AG04450 (cell line): ENCODE data around the gene A1BG. TPM values are rescaled to one million over a fixed set of nuclear protein-coding genes. Genes with fewer than 3 reads are reported as not detected.

ENCODE experiments used
- CTCF ChIA-PET: fragments of 300-600, 350-600 bp; formaldehyde crosslinking; extraction: SDS; loops from one replicate; lab custom pipeline; 2022; ENCODE audit warnings: antibody characterized with exemption, inconsistent platforms; lab: Charles Lee
- POLR2A ChIA-PET: fragments of 350-600 bp; formaldehyde crosslinking; extraction: SDS; loops from one replicate; lab custom pipeline; 2021; ENCODE audit warnings: antibody characterized with exemption, inconsistent platforms; lab: Yijun Ruan, JAX
- DNase-seq: peaks from one replicate; pipeline ENCODE4 v3.0.0-alpha.2; 2011; ENCODE audit warnings: low read depth, low spot score
- H3K27ac ChIP-seq: one replicate; pipeline ENCODE4 v1.5.1; 2012; ENCODE audit warnings: low read depth, low read length, control low read depth
- H3K27me3 ChIP-seq: one replicate; pipeline ENCODE4 v1.6.0; 2012; ENCODE audit warnings: low read length; ENCODE audit not compliant: control insufficient read depth, insufficient read depth
- H3K4me3 ChIP-seq: 2 replicates; pipeline ENCODE4 v1.5.1; 2011; ENCODE audit warnings: mild to moderate bottlenecking, low read depth, low read length, control low read depth
- H3K9me3 ChIP-seq: 2 replicates; pipeline ENCODE4 v1.5.1; 2012; ENCODE audit warnings: low read length; ENCODE audit not compliant: control insufficient read depth, insufficient read depth
- polyA plus RNA-seq: library from polyadenylated mRNA; depleted of rRNA; stranded (reverse); fragments of >200 nt; gene quantifications from 2 replicates; pipeline ENCODE4 v1.2.3, GENCODE V29; 2011
- TF ChIP-seq, protein P1 (sequence below): IDR thresholded peaks from 2 replicates; pipeline ENCODE4 v1.5.1; 2011; ENCODE audit warnings: low read depth, low read length, control low read depth, inconsistent platforms

Gene A1BG
- polyA plus RNA-seq, 1 experiment = 7.5 TPM

DNA sequence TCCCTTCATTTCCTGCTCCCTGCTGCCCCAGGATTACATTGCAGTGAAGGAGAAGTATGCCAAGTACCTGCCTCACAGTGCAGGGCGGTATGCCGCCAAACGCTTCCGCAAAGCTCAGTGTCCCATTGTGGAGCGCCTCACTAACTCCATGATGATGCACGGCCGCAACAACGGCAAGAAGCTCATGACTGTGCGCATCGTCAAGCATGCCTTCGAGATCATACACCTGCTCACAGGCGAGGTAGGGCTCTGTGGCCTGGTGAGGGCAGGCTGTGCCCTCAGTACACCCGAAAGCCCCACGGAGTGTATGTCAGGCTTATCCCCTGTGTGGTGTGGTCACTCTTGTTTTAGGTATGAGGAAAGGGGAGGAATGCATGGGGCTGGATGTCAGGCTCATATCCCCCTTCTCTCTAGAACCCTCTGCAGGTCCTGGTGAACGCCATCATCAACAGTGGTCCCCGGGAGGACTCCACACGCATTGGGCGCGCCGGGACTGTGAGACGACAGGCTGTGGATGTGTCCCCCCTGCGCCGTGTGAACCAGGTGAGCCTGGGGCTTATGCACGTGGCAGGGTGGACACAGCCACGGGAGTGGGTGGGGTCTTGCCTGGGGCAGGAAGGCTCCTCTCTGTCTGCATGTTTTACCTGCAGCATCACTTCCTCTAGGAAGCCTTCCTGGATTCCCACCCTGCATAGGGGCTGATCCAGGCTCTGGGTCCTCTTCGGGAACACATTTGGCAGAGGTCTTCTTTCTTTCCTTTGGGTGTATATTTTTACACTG, 39.8 kb upstream of the A1BG start:
- TF ChIP-seq, protein P1, sequence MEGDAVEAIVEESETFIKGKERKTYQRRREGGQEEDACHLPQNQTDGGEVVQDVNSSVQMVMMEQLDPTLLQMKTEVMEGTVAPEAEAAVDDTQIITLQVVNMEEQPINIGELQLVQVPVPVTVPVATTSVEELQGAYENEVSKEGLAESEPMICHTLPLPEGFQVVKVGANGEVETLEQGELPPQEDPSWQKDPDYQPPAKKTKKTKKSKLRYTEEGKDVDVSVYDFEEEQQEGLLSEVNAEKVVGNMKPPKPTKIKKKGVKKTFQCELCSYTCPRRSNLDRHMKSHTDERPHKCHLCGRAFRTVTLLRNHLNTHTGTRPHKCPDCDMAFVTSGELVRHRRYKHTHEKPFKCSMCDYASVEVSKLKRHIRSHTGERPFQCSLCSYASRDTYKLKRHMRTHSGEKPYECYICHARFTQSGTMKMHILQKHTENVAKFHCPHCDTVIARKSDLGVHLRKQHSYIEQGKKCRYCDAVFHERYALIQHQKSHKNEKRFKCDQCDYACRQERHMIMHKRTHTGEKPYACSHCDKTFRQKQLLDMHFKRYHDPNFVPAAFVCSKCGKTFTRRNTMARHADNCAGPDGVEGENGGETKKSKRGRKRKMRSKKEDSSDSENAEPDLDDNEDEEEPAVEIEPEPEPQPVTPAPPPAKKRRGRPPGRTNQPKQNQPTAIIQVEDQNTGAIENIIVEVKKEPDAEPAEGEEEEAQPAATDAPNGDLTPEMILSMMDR = no peak
- H3K4me3 ChIP-seq = no peak overlapping the region
- H3K9me3 ChIP-seq = no peaks in the 10 kb centered on the region
- ChIA-PET POLR2A (interaction anchor here (1.0 kb wide), 1 partner anchor 12 kb away, joined by 5 read pairs; no protein-coding TSS in a partner anchor), CTCF (no interaction called here)
- H3K27me3 ChIP-seq = no peaks in the 10 kb centered on the region
- no peak overlapping the region for H3K27ac ChIP-seq
- DNase-seq = no peak

DNA sequence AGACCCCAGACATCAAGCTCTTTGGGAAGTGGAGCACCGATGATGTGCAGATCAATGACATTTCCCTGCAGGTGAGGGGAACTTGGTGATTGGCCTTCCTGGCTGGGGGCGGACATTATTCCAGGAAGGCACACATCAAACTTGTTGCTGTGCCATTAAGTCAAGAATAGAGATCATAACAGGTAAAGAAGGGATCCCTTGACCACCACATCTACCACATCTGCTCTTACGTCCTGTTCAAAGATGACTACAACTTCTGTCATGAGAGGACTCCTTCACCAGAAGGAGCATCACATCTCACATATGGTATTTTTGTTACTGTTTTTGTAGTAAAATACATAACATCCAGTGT, 34.9 kb upstream of the A1BG start:
- no peak for DNase-seq
- no peak overlapping the region for H3K27ac ChIP-seq
- TF ChIP-seq, protein P1 = no peak
- no peaks in the 10 kb centered on the region for H3K27me3 ChIP-seq
- H3K4me3 ChIP-seq = peak overlapping the region; percentile 97
- CTCF ChIA-PET = interaction anchor here (0.6 kb wide), 1 partner anchor 17 kb away, joined by 3 read pairs; no protein-coding TSS in a partner anchor
- H3K9me3 ChIP-seq = no peaks in the 10 kb centered on the region; the same call in 1 of the 2 replicates
- POLR2A ChIA-PET = interaction anchor here (0.6 to 1.5 kb wide), 4 partner anchors 23 to 911 kb away, joined by 3 to 4 read pairs (median 3); no protein-coding TSS in a partner anchor

DNA sequence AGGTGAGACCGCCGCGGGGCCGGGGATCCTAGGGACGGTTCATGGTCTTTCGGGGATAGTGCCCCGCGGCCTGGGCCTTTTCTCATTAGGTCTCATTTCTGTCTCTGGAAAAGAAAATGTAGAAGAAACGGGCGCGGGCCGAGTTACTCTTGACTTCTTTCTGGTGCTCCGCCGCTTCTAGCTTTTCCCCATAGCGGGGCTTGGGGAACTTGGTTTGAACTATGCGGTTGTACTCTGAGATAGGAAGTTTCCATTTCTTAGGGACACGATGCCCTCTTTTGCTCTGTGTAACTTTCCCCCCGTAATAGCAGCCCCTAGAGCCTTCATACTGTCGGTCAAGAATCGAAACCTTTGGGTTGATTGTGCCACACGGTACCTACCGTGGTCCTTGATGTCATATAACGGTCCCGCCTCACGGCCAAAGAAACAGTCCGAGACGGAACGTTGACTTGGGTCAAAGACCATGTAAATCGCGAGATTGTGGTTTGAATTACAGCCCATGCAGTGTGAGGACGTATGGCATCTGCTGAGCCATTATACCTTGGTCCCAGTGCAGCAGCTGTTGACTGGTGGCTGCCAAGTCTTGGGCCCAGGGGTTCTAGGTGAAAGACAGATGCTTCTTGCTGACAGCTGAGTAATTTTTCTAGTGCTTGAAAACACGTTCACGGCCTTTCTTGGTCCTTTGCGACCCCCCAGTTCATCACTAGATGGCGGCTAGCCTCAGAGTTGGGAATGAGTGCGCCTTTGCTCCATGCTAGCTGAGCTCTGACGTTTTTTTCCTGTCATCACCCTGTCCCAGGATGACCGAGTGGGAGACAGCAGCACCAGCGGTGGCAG, 34.3 kb upstream of the A1BG start:
- Histone ChIP-seq H3K27ac (peak overlapping the region; percentile 99), H3K9me3 (no peaks in the 10 kb centered on the region; the same call in 1 of the 2 replicates), H3K27me3 (no peaks in the 10 kb centered on the region), H3K4me3 (peak overlapping the region; percentile 97)
- no peak for DNase-seq
- CTCF ChIA-PET = interaction anchor here (0.6 kb wide), 1 partner anchor 16 kb away, joined by 3 read pairs; no protein-coding TSS in a partner anchor
- POLR2A ChIA-PET = interaction anchor here (0.6 to 1.5 kb wide), 5 partner anchors 14 to 911 kb away, joined by 3 to 4 read pairs (median 3); no protein-coding TSS in a partner anchor
- TF ChIP-seq, protein P1 = no peak

DNA sequence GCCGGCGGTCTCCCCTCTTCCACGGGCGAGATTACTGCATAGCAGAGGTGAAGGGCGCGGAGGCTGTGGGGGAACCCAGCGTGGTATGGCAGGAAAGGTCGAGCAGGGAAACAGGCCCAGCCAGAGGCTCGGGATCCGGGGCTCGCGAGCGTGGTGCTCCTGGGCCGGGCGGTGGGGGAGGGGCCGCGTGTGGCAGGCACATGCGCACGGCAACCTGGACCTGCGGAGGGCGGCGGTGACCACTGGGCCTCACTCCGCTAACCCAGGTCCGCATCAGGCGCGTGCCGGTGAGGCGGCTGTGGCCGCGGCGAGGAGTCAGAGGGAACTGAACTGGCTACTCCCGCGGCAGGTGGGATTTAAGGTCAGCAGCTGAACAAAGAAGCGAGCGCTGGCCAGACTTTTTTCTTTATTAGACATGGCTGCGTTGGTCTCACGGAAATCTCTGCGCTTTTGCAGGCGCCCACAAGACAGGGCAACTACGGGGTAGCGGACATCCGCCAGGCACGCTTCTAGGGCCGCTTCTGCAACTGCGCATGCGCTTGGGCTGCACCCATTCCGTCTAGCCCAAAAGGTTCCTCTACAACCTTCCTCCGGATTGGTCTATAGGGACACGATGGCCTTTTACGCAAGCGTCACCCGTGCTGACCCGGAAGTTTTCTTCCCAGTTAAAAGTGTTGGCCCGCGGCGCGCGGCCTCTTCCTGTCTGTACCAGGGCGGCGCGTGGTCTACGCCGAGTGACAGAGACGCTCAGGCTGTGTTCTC, 33.5 kb upstream of the A1BG start, which contains the start of gene RPS5:
TSS of gene RPS5 (plus strand) at position 694 of the 762 bp plus-strand sequence. CDS start 869 bp downstream, outside the sequence.
- H3K27ac ChIP-seq = peak within 1 kb of the TSS; percentile 99
- peak; percentile 98 for DNase-seq
- CTCF ChIA-PET = no interaction called here
- no peaks in the 10 kb centered on the region; the same call in 1 of the 2 replicates for H3K9me3 ChIP-seq
- POLR2A ChIA-PET = interaction anchor here (0.6 to 1.5 kb wide), 4 partner anchors 13 to 213 kb away, joined by 3 to 4 read pairs (median 3); partner anchors contain the start of gene ZBTB45
- H3K27me3 ChIP-seq = no peaks in the 10 kb centered on the region
- TF ChIP-seq, protein P1 = no peak
- peak within 1 kb of the TSS; percentile 97 for H3K4me3 ChIP-seq
